ENCODE results near the gene PNMA8B. TPM values are rescaled to one million over a fixed set of nuclear protein-coding genes. Genes with fewer than 3 reads are reported as not detected.
A peak's percentile ranks its signal among the peaks of the same experiment; 100 is the strongest.
"Not testable (repeated sequence)": the region's sequence is repeated elsewhere in the genome, so short reads cannot be mapped to it uniquely, and the experiment has no call there.

The PNMA8B gene
- total and polyA plus RNA-seq, 2 donors, result 4.4 to 4.7 TPM

DNA sequence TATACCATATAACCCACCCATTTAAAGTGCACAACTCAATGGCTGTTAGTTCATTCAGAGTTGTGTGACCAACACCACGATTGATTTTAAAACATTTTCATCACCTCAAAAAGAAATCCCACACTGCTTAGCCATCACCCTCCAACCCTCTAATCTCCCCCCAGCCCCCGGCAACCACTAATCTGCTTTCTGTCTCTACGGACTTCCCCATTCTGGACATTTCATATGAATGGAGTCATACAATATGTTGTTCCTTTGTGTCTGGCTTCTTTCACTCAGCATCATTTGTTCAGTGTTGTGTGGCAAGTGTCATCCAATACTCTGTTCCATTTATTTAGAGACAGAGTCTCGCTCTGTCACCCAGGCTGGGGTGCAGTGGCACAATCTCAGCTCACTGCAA is 4.0 kb upstream of the PNMA8B start:
- H3K27me3 ChIP-seq (ENCODE audit: control insufficient read depth in 2 of 2, insufficient read depth in 1 of 2, low read length in 1 of 2), result peaks cover 21 to 32% of the 10 kb centered on the region in 2 donors
- H3K4me3 ChIP-seq (ENCODE audit: low read length in 2 of 2), result no peak overlapping the region
- WGBS, result 51% methylated on average over 4 of the region's 4 CpGs
- H3K4me1 ChIP-seq (ENCODE audit: control insufficient read depth in 2 of 2, insufficient read depth in 2 of 2, low read length in 2 of 2), result peaks cover 0 to 8% of the 10 kb centered on the region in 2 donors
- no peaks in the 10 kb centered on the region for H3K9me3 ChIP-seq (ENCODE audit: control insufficient read depth in 2 of 2, insufficient read depth in 1 of 2, low read length in 1 of 2)
- DNase-seq (ENCODE audit: low read depth in 6 of 9, low spot score in 9 of 9), result no peak
- H3K36me3 ChIP-seq (ENCODE audit: control insufficient read depth in 2 of 2, insufficient read depth in 2 of 2, low read length in 1 of 2), result no peaks in the 10 kb centered on the region
- no peak overlapping the region for H3K27ac ChIP-seq (ENCODE audit: low read depth in 1 of 2, low read length in 1 of 2)

DNA sequence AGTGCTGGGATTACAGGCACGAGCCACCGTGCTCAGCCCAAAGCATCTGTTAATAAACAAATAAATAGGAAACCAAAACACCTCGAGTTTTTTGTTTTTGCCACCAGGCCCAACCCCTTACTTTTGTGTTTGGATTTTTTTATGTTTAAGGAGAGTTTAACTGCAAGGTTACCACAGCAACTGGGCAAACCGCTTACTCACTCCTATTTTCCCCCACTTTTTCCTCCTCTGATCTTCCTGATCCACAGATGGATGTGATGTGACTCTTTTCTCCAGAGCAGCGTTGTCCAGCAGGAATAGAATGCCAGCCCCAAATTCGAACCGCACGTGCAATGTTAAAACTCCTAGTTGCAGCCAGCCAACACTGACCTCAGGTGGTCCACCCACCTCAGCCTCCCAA is 2.1 kb upstream of the PNMA8B start:
- H3K27ac ChIP-seq (ENCODE audit: low read depth in 1 of 2, low read length in 1 of 2), result no peak overlapping the region
- peaks cover 0 to 12% of the 10 kb centered on the region in 2 donors for H3K4me1 ChIP-seq (ENCODE audit: control insufficient read depth in 2 of 2, insufficient read depth in 2 of 2, low read length in 2 of 2)
- H3K9me3 ChIP-seq (ENCODE audit: control insufficient read depth in 2 of 2, insufficient read depth in 1 of 2, low read length in 1 of 2), result no peaks in the 10 kb centered on the region
- H3K36me3 ChIP-seq (ENCODE audit: control insufficient read depth in 2 of 2, insufficient read depth in 2 of 2, low read length in 1 of 2), result no peaks in the 10 kb centered on the region
- WGBS, result 93% methylated on average over 8 of the region's 8 CpGs
- H3K4me3 ChIP-seq (ENCODE audit: low read length in 2 of 2), result no peak overlapping the region
- peaks cover 40 to 51% of the 10 kb centered on the region in 2 donors for H3K27me3 ChIP-seq (ENCODE audit: control insufficient read depth in 2 of 2, insufficient read depth in 1 of 2, low read length in 1 of 2)
- no peak for DNase-seq (ENCODE audit: low read depth in 6 of 9, low spot score in 9 of 9)

DNA sequence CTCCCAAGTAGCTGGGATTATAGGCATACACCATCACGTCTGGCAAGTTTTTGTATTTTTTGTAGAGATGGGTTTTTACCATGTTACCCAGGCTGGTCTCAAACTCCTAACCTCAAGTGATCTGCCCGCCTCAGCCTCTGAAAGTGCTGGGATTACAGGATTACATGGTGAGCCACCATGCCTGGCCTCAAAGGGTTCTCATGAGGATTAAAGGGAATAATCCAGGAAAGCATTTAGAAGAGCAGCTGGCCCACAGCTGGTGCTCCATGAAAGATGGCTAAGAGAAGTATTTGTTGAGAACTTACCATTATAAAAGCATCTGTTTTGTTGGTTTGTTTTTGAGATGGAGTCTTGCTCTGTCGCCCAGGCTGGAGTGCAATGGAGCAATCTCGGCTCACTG is 1.2 kb upstream of the PNMA8B start:
- not testable (repeated sequence) for DNase-seq (ENCODE audit: low read depth in 6 of 9, low spot score in 9 of 9)
- WGBS, result 80% methylated on average over 4 of the region's 4 CpGs
- peaks cover 49 to 60% of the 10 kb centered on the region in 2 donors for H3K27me3 ChIP-seq (ENCODE audit: control insufficient read depth in 2 of 2, insufficient read depth in 1 of 2, low read length in 1 of 2)

DNA sequence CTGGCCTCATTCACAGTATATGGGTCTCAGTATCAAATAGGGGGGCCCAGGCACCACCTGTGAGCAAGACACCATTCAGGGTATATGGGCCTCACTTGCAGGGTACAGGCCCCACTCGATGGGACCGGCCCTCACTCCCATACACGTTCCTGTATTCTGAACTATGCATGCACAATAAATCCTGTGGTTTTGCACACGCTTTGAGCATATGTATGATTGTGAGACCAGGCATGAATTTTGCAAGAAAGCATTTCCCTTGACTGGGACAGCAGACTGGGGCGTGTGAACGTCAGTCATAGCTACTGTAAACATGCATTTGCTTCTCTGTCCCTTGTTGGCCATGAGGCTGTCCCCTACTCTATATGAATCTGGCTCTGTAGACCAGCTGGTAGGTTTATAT is 637 bp upstream of the PNMA8B start:
- peaks cover 0 to 12% of the 10 kb centered on the region in 2 donors for H3K4me1 ChIP-seq (ENCODE audit: control insufficient read depth in 2 of 2, insufficient read depth in 2 of 2, low read length in 2 of 2)
- WGBS, result 90% methylated on average over 6 of the region's 6 CpGs
- H3K36me3 ChIP-seq (ENCODE audit: control insufficient read depth in 2 of 2, insufficient read depth in 2 of 2, low read length in 1 of 2), result no peaks in the 10 kb centered on the region
- no peak overlapping the region for H3K27ac ChIP-seq (ENCODE audit: low read depth in 1 of 2, low read length in 1 of 2)
- no peak for DNase-seq (ENCODE audit: low read depth in 6 of 9, low spot score in 9 of 9)
- no peak overlapping the region for H3K4me3 ChIP-seq (ENCODE audit: low read length in 2 of 2)
- H3K9me3 ChIP-seq (ENCODE audit: control insufficient read depth in 2 of 2, insufficient read depth in 1 of 2, low read length in 1 of 2), result no peaks in the 10 kb centered on the region
- H3K27me3 ChIP-seq (ENCODE audit: control insufficient read depth in 2 of 2, insufficient read depth in 1 of 2, low read length in 1 of 2), result peaks cover 54 to 66% of the 10 kb centered on the region in 2 donors

More for the DNA sequence above, 1.2 kb upstream of the PNMA8B start:
- not testable (repeated sequence) for H3K27ac ChIP-seq (ENCODE audit: low read depth in 1 of 2, low read length in 1 of 2); H3K9me3 ChIP-seq (ENCODE audit: control insufficient read depth in 2 of 2, insufficient read depth in 1 of 2, low read length in 1 of 2); H3K4me3 ChIP-seq (ENCODE audit: low read length in 2 of 2); H3K36me3 ChIP-seq (ENCODE audit: control insufficient read depth in 2 of 2, insufficient read depth in 2 of 2, low read length in 1 of 2)
- peaks cover 0 to 12% of the 10 kb centered on the region in 2 donors for H3K4me1 ChIP-seq (ENCODE audit: control insufficient read depth in 2 of 2, insufficient read depth in 2 of 2, low read length in 2 of 2)

DNA sequence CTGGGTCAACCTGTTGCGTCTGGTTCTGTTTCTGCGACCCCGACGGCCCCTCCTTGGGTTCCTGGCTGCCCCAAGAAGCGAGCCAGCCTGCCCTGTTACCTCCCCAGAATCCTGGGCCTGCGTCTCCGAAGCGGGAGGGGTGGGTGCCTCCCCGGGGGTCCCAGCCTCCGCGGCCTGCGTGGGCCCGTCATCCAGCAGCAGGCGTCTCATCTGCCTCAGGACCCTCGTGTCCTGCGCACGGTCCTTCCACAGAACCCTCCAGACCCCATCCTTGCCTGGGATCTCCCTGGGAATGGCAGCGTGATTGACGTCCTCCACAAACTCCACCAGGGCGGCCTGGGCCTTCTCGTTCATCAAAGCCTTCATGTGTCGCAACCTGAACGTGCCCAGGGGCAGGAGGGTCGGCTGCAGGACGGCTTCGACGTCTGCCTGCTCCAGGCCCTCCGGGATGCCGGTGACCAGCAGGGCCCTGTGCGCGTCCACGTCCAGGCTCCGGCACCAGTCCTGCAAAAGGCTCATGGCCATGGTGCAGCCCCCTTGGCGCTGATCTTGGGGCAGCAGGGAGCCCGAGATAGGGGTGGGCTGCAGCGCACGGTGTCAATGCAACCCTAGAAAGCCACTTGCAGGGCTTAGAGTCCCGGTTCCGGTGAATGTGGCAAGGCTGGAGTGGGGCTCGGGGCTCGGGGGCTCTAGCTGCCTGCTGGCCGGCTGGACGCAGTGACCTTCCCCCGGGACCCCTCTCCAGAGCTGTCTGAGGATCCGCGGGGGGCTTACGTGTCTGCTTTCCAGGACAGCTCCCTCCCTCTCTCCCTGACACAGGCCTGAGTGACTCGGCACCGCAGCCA is 504 bp downstream of the PNMA8B start:
- Histone ChIP-seq H3K27me3 (ENCODE audit: control insufficient read depth in 2 of 2, insufficient read depth in 1 of 2, low read length in 1 of 2) (peaks cover 60 to 75% of the 10 kb centered on the region in 2 donors), H3K4me1 (ENCODE audit: control insufficient read depth in 2 of 2, insufficient read depth in 2 of 2, low read length in 2 of 2) (peaks cover 0 to 13% of the 10 kb centered on the region in 2 donors), H3K4me3 (ENCODE audit: low read length in 2 of 2) (peak overlapping the region in 1 of 2 donors; percentile 21), H3K36me3 (ENCODE audit: control insufficient read depth in 2 of 2, insufficient read depth in 2 of 2, low read length in 1 of 2) (no peaks in the 10 kb centered on the region), H3K9me3 (ENCODE audit: control insufficient read depth in 2 of 2, insufficient read depth in 1 of 2, low read length in 1 of 2) (no peaks in the 10 kb centered on the region), H3K27ac (ENCODE audit: low read depth in 1 of 2, low read length in 1 of 2) (peak overlapping the region in 1 of 2 donors; percentile 64)
- 15% methylated on average over 49 of the region's 49 CpGs for WGBS
- DNase-seq (ENCODE audit: low read depth in 6 of 9, low spot score in 9 of 9), result no peak

DNA sequence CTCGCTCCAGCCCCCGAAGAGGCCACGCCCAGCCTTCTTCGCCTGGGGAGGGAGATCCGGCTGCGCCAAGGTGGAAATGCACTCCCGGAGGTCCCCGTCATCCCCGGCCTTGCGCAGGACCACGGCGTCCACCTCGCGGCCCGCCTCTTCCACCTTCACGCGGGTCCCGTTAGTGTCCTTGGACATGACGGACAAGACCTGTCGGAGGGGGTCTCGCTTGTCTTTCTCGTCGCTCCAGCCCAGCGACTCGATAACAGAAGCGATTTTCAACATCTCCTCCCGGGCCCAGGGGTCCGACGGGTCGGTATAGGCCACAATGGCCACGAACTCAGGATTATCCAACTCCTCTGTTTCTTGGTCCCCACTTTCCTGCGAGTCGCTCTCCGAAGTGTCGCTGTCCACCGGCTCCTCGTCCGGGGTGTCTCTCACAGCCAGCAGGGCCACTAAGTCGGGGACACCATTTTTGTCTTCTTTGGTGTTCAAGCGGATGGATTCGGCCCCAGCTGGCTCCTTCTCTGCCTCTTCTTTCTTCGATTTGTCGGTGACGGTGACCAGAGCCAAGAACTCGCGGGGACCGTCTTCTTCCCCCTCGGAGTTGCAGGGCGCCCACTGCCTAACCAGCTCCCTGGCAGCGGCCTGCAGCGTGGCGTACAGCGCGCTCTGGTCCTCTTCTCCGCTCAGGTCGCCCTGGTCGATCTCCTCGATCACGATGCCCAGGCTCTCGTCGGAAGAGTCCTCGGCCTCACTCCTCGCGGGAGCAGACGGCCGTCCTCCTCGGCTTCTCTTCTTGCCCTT is 1.3 kb downstream of the PNMA8B start:
- H3K36me3 ChIP-seq (ENCODE audit: control insufficient read depth in 2 of 2, insufficient read depth in 2 of 2, low read length in 1 of 2), result no peaks in the 10 kb centered on the region
- WGBS, result 13% methylated on average over 67 of the region's 67 CpGs
- no peaks in the 10 kb centered on the region for H3K9me3 ChIP-seq (ENCODE audit: control insufficient read depth in 2 of 2, insufficient read depth in 1 of 2, low read length in 1 of 2)
- DNase-seq (ENCODE audit: low read depth in 6 of 9, low spot score in 9 of 9), result no peak
- H3K4me1 ChIP-seq (ENCODE audit: control insufficient read depth in 2 of 2, insufficient read depth in 2 of 2, low read length in 2 of 2), result peaks cover 0 to 17% of the 10 kb centered on the region in 2 donors
- no peak overlapping the region for H3K27ac ChIP-seq (ENCODE audit: low read depth in 1 of 2, low read length in 1 of 2)
- H3K27me3 ChIP-seq (ENCODE audit: control insufficient read depth in 2 of 2, insufficient read depth in 1 of 2, low read length in 1 of 2), result peaks cover 64 to 78% of the 10 kb centered on the region in 2 donors
- peak overlapping the region; percentile 21 to 43 for H3K4me3 ChIP-seq (ENCODE audit: low read length in 2 of 2)

DNA sequence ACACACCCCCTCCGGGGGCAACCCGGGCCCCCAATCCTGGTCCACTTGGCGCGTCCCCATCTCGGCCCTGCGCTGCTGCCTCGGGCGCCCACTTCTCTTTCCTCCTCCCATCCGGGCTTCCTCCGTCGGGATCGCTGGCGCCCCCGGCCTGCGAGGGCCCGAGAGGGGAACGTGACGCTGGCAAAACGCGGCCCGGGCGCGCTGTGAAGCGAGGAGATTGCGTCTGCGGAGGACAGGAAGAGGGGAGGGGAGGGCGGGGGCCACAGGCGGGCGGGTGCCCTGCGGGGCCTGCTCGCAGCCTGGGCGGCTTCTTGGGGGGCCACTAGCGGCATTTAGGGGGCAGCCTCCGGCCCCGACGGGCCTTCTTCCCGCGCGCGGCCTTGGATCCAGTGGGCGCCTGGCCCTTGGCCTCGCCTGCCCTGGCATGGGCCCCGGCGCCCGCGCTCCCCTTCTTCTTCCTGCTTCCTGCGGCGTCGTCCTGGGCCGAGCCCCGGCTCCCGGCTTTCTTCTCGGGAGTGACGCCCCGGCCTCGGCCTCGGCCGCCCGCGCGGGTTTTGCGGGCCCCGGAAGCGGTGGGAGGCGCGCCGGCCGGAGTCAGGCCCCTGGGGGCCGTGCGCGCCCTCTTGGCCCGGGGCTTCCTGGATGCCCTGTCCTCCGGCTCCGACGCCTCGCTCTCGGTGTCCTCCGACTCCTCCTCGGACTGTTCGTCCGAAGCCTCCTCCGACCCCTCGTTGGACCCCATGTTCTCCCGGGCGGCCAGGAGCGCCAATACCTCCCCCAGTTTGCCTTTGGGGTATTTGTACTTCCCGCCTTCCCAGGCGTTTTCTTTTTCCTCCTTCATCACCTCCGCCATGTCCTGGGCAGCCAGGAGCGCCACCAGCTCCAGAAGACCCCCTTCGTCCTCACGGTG is 2.2 kb downstream of the PNMA8B start:
- no peak for DNase-seq (ENCODE audit: low read depth in 6 of 9, low spot score in 9 of 9)
- 2% methylated on average over 92 of the region's 92 CpGs for WGBS
- H3K27me3 ChIP-seq (ENCODE audit: control insufficient read depth in 2 of 2, insufficient read depth in 1 of 2, low read length in 1 of 2), result peaks cover 72 to 86% of the 10 kb centered on the region in 2 donors
- peak overlapping the region; percentile 21 to 43 for H3K4me3 ChIP-seq (ENCODE audit: low read length in 2 of 2)
- no peaks in the 10 kb centered on the region for H3K36me3 ChIP-seq (ENCODE audit: control insufficient read depth in 2 of 2, insufficient read depth in 2 of 2, low read length in 1 of 2)
- no peaks in the 10 kb centered on the region for H3K9me3 ChIP-seq (ENCODE audit: control insufficient read depth in 2 of 2, insufficient read depth in 1 of 2, low read length in 1 of 2)
- peaks cover 0 to 17% of the 10 kb centered on the region in 2 donors for H3K4me1 ChIP-seq (ENCODE audit: control insufficient read depth in 2 of 2, insufficient read depth in 2 of 2, low read length in 2 of 2)
- peak overlapping the region in 1 of 2 donors; percentile 48 for H3K27ac ChIP-seq (ENCODE audit: low read depth in 1 of 2, low read length in 1 of 2)

DNA sequence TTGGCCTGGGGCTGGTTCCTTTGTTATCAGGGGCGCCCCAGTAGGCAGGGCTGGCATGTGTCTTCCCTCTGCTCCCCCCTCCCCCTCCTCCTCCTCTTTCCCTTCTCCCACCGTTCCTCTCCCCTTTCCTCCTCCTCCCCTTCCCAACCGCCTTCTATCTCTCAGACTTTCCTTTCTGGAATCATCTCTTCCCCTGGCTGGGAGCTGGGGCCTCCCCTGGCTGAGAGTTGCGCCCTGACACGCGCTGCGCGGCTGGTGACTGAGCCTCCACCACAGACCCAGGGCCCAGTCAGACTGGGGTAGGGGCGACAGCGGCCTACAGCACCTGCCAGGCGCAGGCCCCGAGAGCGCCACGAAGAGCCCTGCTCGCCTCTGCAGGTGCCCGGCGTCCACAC is 2.8 kb downstream of the PNMA8B start:
- no peak for DNase-seq (ENCODE audit: low read depth in 6 of 9, low spot score in 9 of 9)
- H3K27ac ChIP-seq (ENCODE audit: low read depth in 1 of 2, low read length in 1 of 2), result no peak overlapping the region
- H3K27me3 ChIP-seq (ENCODE audit: control insufficient read depth in 2 of 2, insufficient read depth in 1 of 2, low read length in 1 of 2), result peaks cover 77 to 93% of the 10 kb centered on the region in 2 donors
- H3K4me3 ChIP-seq (ENCODE audit: low read length in 2 of 2), result peak overlapping the region; percentile 13 to 43
- peaks cover 0 to 1% of the 10 kb centered on the region in 2 donors for H3K9me3 ChIP-seq (ENCODE audit: control insufficient read depth in 2 of 2, insufficient read depth in 1 of 2, low read length in 1 of 2)
- peaks cover 0 to 17% of the 10 kb centered on the region in 2 donors for H3K4me1 ChIP-seq (ENCODE audit: control insufficient read depth in 2 of 2, insufficient read depth in 2 of 2, low read length in 2 of 2)
- WGBS, result 9% methylated on average over 17 of the region's 17 CpGs
- H3K36me3 ChIP-seq (ENCODE audit: control insufficient read depth in 2 of 2, insufficient read depth in 2 of 2, low read length in 1 of 2), result no peaks in the 10 kb centered on the region

All from thymus (tissue), 11 donors.